ENCODE measurements around the gene CRYBG2.
"Not testable (repeated sequence)": the region's sequence is repeated elsewhere in the genome, so short reads cannot be mapped to it uniquely, and the experiment has no call there.

Gene CRYBG2

GRCh38 chr1:26333312-26333711, 20.6 kb downstream of the CRYBG2 start:
- not testable (repeated sequence) for H2BK15ac ChIP-seq (ENCODE audit: low read depth, poor library complexity, severe bottlenecking); H3K4me1 ChIP-seq (ENCODE audit: control insufficient read depth, insufficient read depth, low read depth, low read length); H3K14ac ChIP-seq (ENCODE audit: low read length in 2 of 2); H3K9ac ChIP-seq (ENCODE audit: low read length); H3K9me3 ChIP-seq (ENCODE audit: control insufficient read depth, low read length); H4K91ac ChIP-seq (ENCODE audit: low read length); H2AK5ac ChIP-seq (ENCODE audit: low read length, severe bottlenecking); H3K27ac ChIP-seq (ENCODE audit: low read length, poor library complexity, severe bottlenecking); H2AFZ ChIP-seq (ENCODE audit: low read depth, low read length); H2BK5ac ChIP-seq (ENCODE audit: low read depth, low read length, poor library complexity, severe bottlenecking); H3K23ac ChIP-seq (ENCODE audit: low read length in 2 of 2); H3K79me1 ChIP-seq (replicated peaks; ENCODE audit: low read length, poor library complexity, severe bottlenecking); H2BK120ac ChIP-seq (ENCODE audit: low read depth, low read length); H2BK12ac ChIP-seq (ENCODE audit: low read length in 2 of 2); H3K36me3 ChIP-seq (ENCODE audit: control insufficient read depth in 1 of 2, insufficient read depth in 2 of 2, low read depth in 1 of 2, low read length in 2 of 2); H3K4me3 ChIP-seq (ENCODE audit: insufficient read depth in 1 of 2, low read depth in 1 of 2, low read length in 2 of 2); H3K4ac ChIP-seq (ENCODE audit: low read depth in 1 of 2, low read length in 2 of 2); H3K4me2 ChIP-seq (ENCODE audit: low read length, poor library complexity, severe bottlenecking); H3K18ac ChIP-seq (ENCODE audit: low read depth in 1 of 2, low read length in 2 of 2); DNase-seq; H4K8ac ChIP-seq (ENCODE audit: low read length)
- peaks cover 29 to 32% of the 10 kb centered on the region in 2 experiments for H3K27me3 ChIP-seq (ENCODE audit: control insufficient read depth in 1 of 2, insufficient read depth in 1 of 2, low read length in 2 of 2)
- 98% methylated on average over 4 of the region's 8 CpGs for WGBS

GRCh38 chr1:26330276-26330675, 23.7 kb downstream of the CRYBG2 start:
- Histone ChIP-seq H2BK5ac (ENCODE audit: low read depth, low read length, poor library complexity, severe bottlenecking) (no peak overlapping the region), H4K91ac (ENCODE audit: low read length) (no peak overlapping the region), H3K9ac (ENCODE audit: low read length) (no peak overlapping the region), H2BK15ac (ENCODE audit: low read depth, poor library complexity, severe bottlenecking) (no peak overlapping the region), H2AFZ (ENCODE audit: low read depth, low read length) (no peak overlapping the region), H3K9me3 (ENCODE audit: control insufficient read depth, low read length) (no peaks in the 10 kb centered on the region), H3K4me2 (ENCODE audit: low read length, poor library complexity, severe bottlenecking) (no peak overlapping the region), H2BK12ac (ENCODE audit: low read length in 2 of 2) (no peak overlapping the region), H2BK120ac (ENCODE audit: low read depth, low read length) (no peak overlapping the region), H4K8ac (ENCODE audit: low read length) (no peak overlapping the region), H3K18ac (ENCODE audit: low read depth in 1 of 2, low read length in 2 of 2) (no peak overlapping the region), H3K14ac (ENCODE audit: low read length in 2 of 2) (no peak overlapping the region), H3K4ac (ENCODE audit: low read depth in 1 of 2, low read length in 2 of 2) (no peak overlapping the region), H3K4me3 (ENCODE audit: insufficient read depth in 1 of 2, low read depth in 1 of 2, low read length in 2 of 2) (no peak overlapping the region), H3K36me3 (ENCODE audit: control insufficient read depth in 1 of 2, insufficient read depth in 2 of 2, low read depth in 1 of 2, low read length in 2 of 2) (no peaks in the 10 kb centered on the region), H2AK5ac (ENCODE audit: low read length, severe bottlenecking) (no peak overlapping the region), H3K4me1 (ENCODE audit: control insufficient read depth, insufficient read depth, low read depth, low read length) (peaks cover 4% of the 10 kb centered on the region), H3K27ac (ENCODE audit: low read length, poor library complexity, severe bottlenecking) (no peak overlapping the region), H3K79me1 (replicated peaks; ENCODE audit: low read length, poor library complexity, severe bottlenecking) (no peaks in the 10 kb centered on the region), H3K27me3 (ENCODE audit: control insufficient read depth in 1 of 2, insufficient read depth in 1 of 2, low read length in 2 of 2) (peaks cover 7 to 9% of the 10 kb centered on the region in 2 experiments), H3K23ac (ENCODE audit: low read length in 2 of 2) (no peak overlapping the region)
- WGBS = 96% methylated on average over 3 of the region's 5 CpGs
- DNase-seq = no peak

GRCh38 chr1:26329380-26329779, 24.6 kb downstream of the CRYBG2 start:
- H3K79me1 ChIP-seq (replicated peaks; ENCODE audit: low read length, poor library complexity, severe bottlenecking); H3K4me2 ChIP-seq (ENCODE audit: low read length, poor library complexity, severe bottlenecking): not testable (repeated sequence)

GRCh38 chr1:26328597-26328996, 25.3 kb downstream of the CRYBG2 start:
- no peaks in the 10 kb centered on the region for H3K36me3 ChIP-seq (ENCODE audit: control insufficient read depth in 1 of 2, insufficient read depth in 2 of 2, low read depth in 1 of 2, low read length in 2 of 2)
- H3K27me3 ChIP-seq (ENCODE audit: control insufficient read depth in 1 of 2, insufficient read depth in 1 of 2, low read length in 2 of 2) = peaks cover 6 to 15% of the 10 kb centered on the region in 2 experiments
- H2AK5ac ChIP-seq (ENCODE audit: low read length, severe bottlenecking) = no peak overlapping the region
- no peak overlapping the region for H3K4me2 ChIP-seq (ENCODE audit: low read length, poor library complexity, severe bottlenecking)
- H3K4ac ChIP-seq (ENCODE audit: low read depth in 1 of 2, low read length in 2 of 2) = no peak overlapping the region
- H3K4me3 ChIP-seq (ENCODE audit: insufficient read depth in 1 of 2, low read depth in 1 of 2, low read length in 2 of 2) = no peak overlapping the region
- H4K91ac ChIP-seq (ENCODE audit: low read length) = no peak overlapping the region
- no peak overlapping the region for H2BK15ac ChIP-seq (ENCODE audit: low read depth, poor library complexity, severe bottlenecking)
- no peak overlapping the region for H4K8ac ChIP-seq (ENCODE audit: low read length)
- no peak overlapping the region for H3K9ac ChIP-seq (ENCODE audit: low read length)
- no peak for DNase-seq
- H3K4me1 ChIP-seq (ENCODE audit: control insufficient read depth, insufficient read depth, low read depth, low read length) = peaks cover 4% of the 10 kb centered on the region
- no peak overlapping the region for H3K23ac ChIP-seq (ENCODE audit: low read length in 2 of 2)
- no peaks in the 10 kb centered on the region for H3K79me1 ChIP-seq (replicated peaks; ENCODE audit: low read length, poor library complexity, severe bottlenecking)
- 93% methylated on average over 8 of the region's 8 CpGs for WGBS
- H3K9me3 ChIP-seq (ENCODE audit: control insufficient read depth, low read length) = no peaks in the 10 kb centered on the region
- no peak overlapping the region for H2BK5ac ChIP-seq (ENCODE audit: low read depth, low read length, poor library complexity, severe bottlenecking)
- no peak overlapping the region for H2AFZ ChIP-seq (ENCODE audit: low read depth, low read length)
- no peak overlapping the region for H3K18ac ChIP-seq (ENCODE audit: low read depth in 1 of 2, low read length in 2 of 2)
- no peak overlapping the region for H2BK12ac ChIP-seq (ENCODE audit: low read length in 2 of 2)
- no peak overlapping the region for H3K14ac ChIP-seq (ENCODE audit: low read length in 2 of 2)
- no peak overlapping the region for H2BK120ac ChIP-seq (ENCODE audit: low read depth, low read length)
- no peak overlapping the region for H3K27ac ChIP-seq (ENCODE audit: low read length, poor library complexity, severe bottlenecking)

More at GRCh38 chr1:26329380-26329779, 24.6 kb downstream of the CRYBG2 start:
- not testable (repeated sequence) for H3K4me3 ChIP-seq (ENCODE audit: insufficient read depth in 1 of 2, low read depth in 1 of 2, low read length in 2 of 2); H3K18ac ChIP-seq (ENCODE audit: low read depth in 1 of 2, low read length in 2 of 2); H3K4ac ChIP-seq (ENCODE audit: low read depth in 1 of 2, low read length in 2 of 2); H3K27me3 ChIP-seq (ENCODE audit: control insufficient read depth in 1 of 2, insufficient read depth in 1 of 2, low read length in 2 of 2); H4K8ac ChIP-seq (ENCODE audit: low read length); H2AFZ ChIP-seq (ENCODE audit: low read depth, low read length); H3K9me3 ChIP-seq (ENCODE audit: control insufficient read depth, low read length); H3K9ac ChIP-seq (ENCODE audit: low read length); H2BK120ac ChIP-seq (ENCODE audit: low read depth, low read length); H3K36me3 ChIP-seq (ENCODE audit: control insufficient read depth in 1 of 2, insufficient read depth in 2 of 2, low read depth in 1 of 2, low read length in 2 of 2); DNase-seq; H3K27ac ChIP-seq (ENCODE audit: low read length, poor library complexity, severe bottlenecking); H4K91ac ChIP-seq (ENCODE audit: low read length); H3K14ac ChIP-seq (ENCODE audit: low read length in 2 of 2); H2BK15ac ChIP-seq (ENCODE audit: low read depth, poor library complexity, severe bottlenecking); H2BK5ac ChIP-seq (ENCODE audit: low read depth, low read length, poor library complexity, severe bottlenecking); H3K23ac ChIP-seq (ENCODE audit: low read length in 2 of 2); H2BK12ac ChIP-seq (ENCODE audit: low read length in 2 of 2); H2AK5ac ChIP-seq (ENCODE audit: low read length, severe bottlenecking); H3K4me1 ChIP-seq (ENCODE audit: control insufficient read depth, insufficient read depth, low read depth, low read length)
- WGBS = 92% methylated on average over 4 of the region's 4 CpGs

Measured in mesenchymal stem cell (in vitro differentiated cells and primary cell).